NCI-H526 (cell line): ENCODE results near the gene SMIM27.
"Not testable (repeated sequence)": the region's sequence is repeated elsewhere in the genome, so short reads cannot be mapped to it uniquely, and the experiment has no call there.

Experiments used
- DNase-seq, 2 experiments: peaks; one replicate each; lab custom pipeline; 2025; lab: John Stamatoyannopoulos, UW

SMIM27 gene

GRCh38 chr9:32596936-32597335 is 44.8 kb downstream of the SMIM27 start:
- DNase-seq: no peak

GRCh38 chr9:32599021-32599420 is 46.9 kb downstream of the SMIM27 start:
- not testable (repeated sequence) for DNase-seq
